ENCODE results near the gene ARHGAP28. TPM values are rescaled to one million over a fixed set of nuclear protein-coding genes. Genes with fewer than 3 reads are reported as not detected.

Gene ARHGAP28
- total and polyA plus RNA-seq, 3 donors from 2014 or later: 45.5 to 161 (median 76.8) TPM

DNA sequence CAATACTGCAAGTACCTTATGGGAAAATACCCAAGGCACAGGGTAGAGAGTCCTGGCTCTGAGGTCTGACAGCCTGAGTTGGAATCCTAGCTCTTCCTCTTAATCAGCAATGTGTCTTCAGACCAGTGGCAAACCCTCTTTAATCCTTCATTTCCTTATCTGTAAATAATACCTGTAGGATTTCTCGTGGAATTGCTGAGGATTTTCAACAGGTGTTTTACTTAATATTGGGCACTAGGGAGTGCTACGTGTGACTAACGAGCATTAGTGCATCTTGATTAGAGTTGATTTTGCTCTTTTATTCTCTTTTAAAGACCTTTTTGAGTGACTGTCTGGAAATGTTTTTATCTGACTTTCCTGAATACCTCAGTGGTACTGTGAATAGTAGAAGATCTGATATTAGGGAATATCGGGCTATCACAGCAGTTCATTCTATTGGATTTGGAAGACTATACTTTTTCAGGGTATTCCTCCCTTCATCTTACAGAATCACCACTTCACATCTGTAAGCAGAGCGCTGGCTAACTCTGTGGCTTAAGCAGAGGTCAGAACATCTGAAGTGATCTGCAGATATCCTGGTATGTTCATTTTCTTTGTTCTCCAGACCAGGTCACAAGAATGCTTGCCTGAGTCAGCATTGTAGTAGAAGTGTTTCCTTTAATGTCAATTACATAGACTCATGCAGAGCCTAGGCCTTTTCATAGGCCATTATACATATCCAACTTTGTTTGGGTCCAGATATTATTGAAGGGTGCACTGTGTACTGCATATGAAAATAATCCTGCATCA, 49.1 kb downstream of the ARHGAP28 start:
- Histone ChIP-seq H3K4me1 (peaks cover 26% of the 10 kb centered on the region), H3K27me3 (no peaks in the 10 kb centered on the region), H3K4me3 (no peak overlapping the region), H3K36me3 (ENCODE audit: low read depth, missing control alignments) (no peaks in the 10 kb centered on the region), H3K27ac (no peak overlapping the region), H3K9me3 (no peaks in the 10 kb centered on the region)
- WGBS, 2 donors: 79 to 85% methylated on average over 5 of the region's 5 CpGs
- DNase-seq: no peak
- intact Hi-C loops (cut with DNase I; ENCODE audit: low total_unique reads): no loop called here
- TF ChIP-seq, protein P1, sequence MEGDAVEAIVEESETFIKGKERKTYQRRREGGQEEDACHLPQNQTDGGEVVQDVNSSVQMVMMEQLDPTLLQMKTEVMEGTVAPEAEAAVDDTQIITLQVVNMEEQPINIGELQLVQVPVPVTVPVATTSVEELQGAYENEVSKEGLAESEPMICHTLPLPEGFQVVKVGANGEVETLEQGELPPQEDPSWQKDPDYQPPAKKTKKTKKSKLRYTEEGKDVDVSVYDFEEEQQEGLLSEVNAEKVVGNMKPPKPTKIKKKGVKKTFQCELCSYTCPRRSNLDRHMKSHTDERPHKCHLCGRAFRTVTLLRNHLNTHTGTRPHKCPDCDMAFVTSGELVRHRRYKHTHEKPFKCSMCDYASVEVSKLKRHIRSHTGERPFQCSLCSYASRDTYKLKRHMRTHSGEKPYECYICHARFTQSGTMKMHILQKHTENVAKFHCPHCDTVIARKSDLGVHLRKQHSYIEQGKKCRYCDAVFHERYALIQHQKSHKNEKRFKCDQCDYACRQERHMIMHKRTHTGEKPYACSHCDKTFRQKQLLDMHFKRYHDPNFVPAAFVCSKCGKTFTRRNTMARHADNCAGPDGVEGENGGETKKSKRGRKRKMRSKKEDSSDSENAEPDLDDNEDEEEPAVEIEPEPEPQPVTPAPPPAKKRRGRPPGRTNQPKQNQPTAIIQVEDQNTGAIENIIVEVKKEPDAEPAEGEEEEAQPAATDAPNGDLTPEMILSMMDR (IDR thresholded peaks at IDR 0.05): no peak
- TF ChIP-seq POLR2A (IDR thresholded peaks at IDR 0.05): no peak

DNA sequence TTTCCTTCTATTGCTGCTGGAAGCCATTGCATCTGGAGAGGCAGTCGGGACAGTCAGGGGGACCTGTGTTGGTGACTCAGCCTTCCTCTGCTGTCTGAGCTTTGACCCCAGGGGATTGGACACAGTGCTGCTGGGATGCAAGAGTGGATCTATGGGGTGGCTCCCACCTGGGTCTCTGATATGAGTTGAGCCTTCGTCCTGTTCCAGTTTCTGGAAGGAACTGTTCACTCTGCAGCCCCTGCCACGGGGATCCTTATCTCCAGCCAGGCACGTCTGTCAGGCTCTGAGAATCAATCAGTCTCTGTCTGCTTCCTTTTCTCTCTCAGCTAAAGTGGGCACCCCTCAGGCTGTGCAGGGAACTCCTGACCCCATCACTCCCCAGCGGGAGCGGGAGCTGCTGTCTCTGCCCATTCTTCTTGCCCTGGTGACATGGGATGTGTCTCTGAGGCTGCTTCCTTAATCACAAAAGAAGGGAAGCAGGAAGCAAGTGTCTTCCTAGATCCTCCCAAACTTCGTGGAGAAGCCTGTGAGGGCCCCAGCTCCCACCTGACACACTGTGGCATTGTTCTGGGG, 51.7 kb downstream of the ARHGAP28 start:
- DNase-seq: no peak
- H3K4me3 ChIP-seq: no peak overlapping the region
- WGBS, 2 donors: 19 to 34% methylated on average over 7 of the region's 7 CpGs
- H3K9me3 ChIP-seq: no peaks in the 10 kb centered on the region
- peaks cover 40% of the 10 kb centered on the region for H3K4me1 ChIP-seq
- no peaks in the 10 kb centered on the region for H3K27me3 ChIP-seq
- peak overlapping the region; percentile 77 for H3K27ac ChIP-seq
- intact Hi-C loops (cut with DNase I; ENCODE audit: low total_unique reads): no loop called here
- no peaks in the 10 kb centered on the region for H3K36me3 ChIP-seq (ENCODE audit: low read depth, missing control alignments)
- TF ChIP-seq POLR2A (IDR thresholded peaks at IDR 0.05): no peak
- TF ChIP-seq, protein P1 (IDR thresholded peaks at IDR 0.05): no peak

DNA sequence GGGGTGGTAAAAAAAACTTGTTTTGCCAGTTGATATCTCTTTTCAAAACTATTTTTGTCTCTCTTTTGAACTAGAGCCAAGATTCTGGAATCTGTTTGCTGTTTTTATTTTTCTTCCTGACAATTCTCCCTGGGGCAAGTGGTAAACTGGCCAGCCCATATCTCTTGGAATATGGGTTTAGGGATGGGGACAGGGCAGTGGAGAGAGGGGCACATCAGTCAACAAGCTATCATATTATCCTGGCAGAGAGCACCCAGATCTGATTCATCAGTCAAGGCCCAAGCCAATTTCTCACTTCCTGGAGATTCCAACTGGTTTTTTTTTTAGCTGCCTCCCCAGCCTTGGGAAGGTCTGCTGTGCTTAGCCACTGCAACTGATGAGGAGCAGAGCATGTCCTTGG, 52.3 kb downstream of the ARHGAP28 start:
- Histone ChIP-seq H3K27me3 (no peaks in the 10 kb centered on the region), H3K9me3 (no peaks in the 10 kb centered on the region), H3K27ac (peak overlapping the region; percentile 77), H3K4me1 (peaks cover 39% of the 10 kb centered on the region), H3K36me3 (ENCODE audit: low read depth, missing control alignments) (no peaks in the 10 kb centered on the region), H3K4me3 (no peak overlapping the region)
- DNase-seq: no peak
- intact Hi-C loops (cut with DNase I; ENCODE audit: low total_unique reads): no loop called here
- TF ChIP-seq POLR2A (IDR thresholded peaks at IDR 0.05): no peak
- TF ChIP-seq, protein P1 (IDR thresholded peaks at IDR 0.05): no peak

DNA sequence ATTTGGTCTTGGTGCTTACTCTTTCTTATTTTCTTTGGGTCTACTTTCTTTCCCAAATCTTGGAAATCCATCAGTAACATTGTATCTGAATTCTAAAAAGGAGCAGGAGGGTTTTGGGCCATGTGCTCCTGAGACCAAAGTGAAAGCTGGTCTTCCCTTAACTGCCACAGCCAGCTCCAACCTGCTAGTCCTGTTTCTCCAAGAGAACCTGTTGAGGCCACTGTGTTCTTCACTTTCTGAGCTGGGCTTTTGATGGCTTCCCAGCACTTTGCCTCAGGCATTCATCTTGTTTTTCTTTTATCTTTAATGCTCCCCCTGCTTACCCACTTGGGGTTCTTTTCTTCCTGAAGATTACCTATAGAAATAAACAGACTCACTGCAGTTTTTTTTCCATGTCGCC, 53.3 kb downstream of the ARHGAP28 start:
- intact Hi-C loops (cut with DNase I; ENCODE audit: low total_unique reads): no loop called here
- WGBS, 2 donors: 90 to 100% methylated on average over 1 of the region's 1 CpG

More for the DNA sequence above, 53.3 kb downstream of the ARHGAP28 start:
- no peak for DNase-seq
- Histone ChIP-seq H3K36me3 (ENCODE audit: low read depth, missing control alignments) (no peaks in the 10 kb centered on the region), H3K27me3 (no peaks in the 10 kb centered on the region), H3K4me3 (no peak overlapping the region), H3K9me3 (no peaks in the 10 kb centered on the region), H3K27ac (peak overlapping the region in 1 of 2 donors; percentile 72), H3K4me1 (peaks cover 39% of the 10 kb centered on the region)
- TF ChIP-seq, protein P1 (IDR thresholded peaks at IDR 0.05): no peak
- no peak for TF ChIP-seq POLR2A (IDR thresholded peaks at IDR 0.05)
